Uterus (tissue), 4 donors: Measurements from ENCODE around the gene MLLT10. TPM values are rescaled to one million over a fixed set of nuclear protein-coding genes. Genes with fewer than 3 reads are reported as not detected.

Experiments
- DNase-seq, 2 donors: peaks; one replicate each; pipeline ENCODE4 v3.0.0-alpha.2; 2019 to 2020
- H3K27ac ChIP-seq, 2 donors: fragments of 200-600 bp; sonication (generic); 1 replicate in 1 of 2; 2 replicates in 1 of 2; pipeline ENCODE4 v1.5.1; 2016 to 2018
- H3K27me3 ChIP-seq, 2 donors: fragments of 200-600 bp; sonication (generic); one replicate each; pipeline ENCODE4 v1.5.1; 2018 to 2019; ENCODE audit warnings: control low read depth in 1 of 2
- H3K36me3 ChIP-seq, 2 donors: fragments of 200-600 bp; sonication (generic); one replicate each; pipeline ENCODE4 v1.5.1; 2019; ENCODE audit warnings: control low read depth in 1 of 2
- H3K4me1 ChIP-seq, 2 donors: fragments of 200-600 bp; sonication (generic); one replicate each; pipeline ENCODE4 v1.5.1; 2018 to 2019; ENCODE audit warnings: control low read depth in 1 of 2
- H3K4me3 ChIP-seq, 2 donors: fragments of 200-600 bp; sonication (generic); 1 replicate in 1 of 2; 2 replicates in 1 of 2; pipeline ENCODE4 v1.5.1; 2018 to 2019; ENCODE audit warnings: mild to moderate bottlenecking in 1 of 2
- H3K9me3 ChIP-seq, 2 donors: fragments of 200-600 bp; sonication (generic); one replicate each; pipeline ENCODE4 v1.5.1; 2019; ENCODE audit warnings: control low read depth in 1 of 2
- POLR2A ChIP-seq, 2 donors: fragments of 450-650 bp; IDR thresholded peaks; one replicate each; pipeline ENCODE4 v1.6.1; 2016; ENCODE audit warnings: antibody characterized with exemption in 2 of 2, mild to moderate bottlenecking in 1 of 2, moderate library complexity in 1 of 2
- intact Hi-C: fragments of 100-400 bp; cut with DNase I; formaldehyde crosslinking; loops from one replicate; pipeline ENCODE4 v1.15.1; 2023; ENCODE audit warnings: low total_unique reads
- total RNA-seq, 4 donors: library from RNA; depleted of rRNA in 3 of 4; stranded (reverse); fragments of >200 nt in 3 of 4; gene quantifications; one replicate each; pipeline versions ENCODE4 v1.1.0 to v1.2.4, GENCODE V29; 2014 to 2023
- TF ChIP-seq, protein P1 (sequence below), 4 experiments: fragments of 200-600 bp in 2 of 4; fragments of 450-650 bp in 2 of 4; sonication (generic) in 2 of 4; IDR thresholded peaks; one replicate each; pipeline ENCODE4 v1.5.1; 2016 to 2019; ENCODE audit warnings: antibody characterized with exemption in 4 of 4, mild to moderate bottlenecking in 2 of 4, moderate library complexity in 1 of 4
- donor health status: DM: yes; HTN: yes; CAD: no.

The MLLT10 gene
- total RNA-seq, 4 donors from 2014 or later: 34.1 to 71.2 (median 59.8) TPM

DNA sequence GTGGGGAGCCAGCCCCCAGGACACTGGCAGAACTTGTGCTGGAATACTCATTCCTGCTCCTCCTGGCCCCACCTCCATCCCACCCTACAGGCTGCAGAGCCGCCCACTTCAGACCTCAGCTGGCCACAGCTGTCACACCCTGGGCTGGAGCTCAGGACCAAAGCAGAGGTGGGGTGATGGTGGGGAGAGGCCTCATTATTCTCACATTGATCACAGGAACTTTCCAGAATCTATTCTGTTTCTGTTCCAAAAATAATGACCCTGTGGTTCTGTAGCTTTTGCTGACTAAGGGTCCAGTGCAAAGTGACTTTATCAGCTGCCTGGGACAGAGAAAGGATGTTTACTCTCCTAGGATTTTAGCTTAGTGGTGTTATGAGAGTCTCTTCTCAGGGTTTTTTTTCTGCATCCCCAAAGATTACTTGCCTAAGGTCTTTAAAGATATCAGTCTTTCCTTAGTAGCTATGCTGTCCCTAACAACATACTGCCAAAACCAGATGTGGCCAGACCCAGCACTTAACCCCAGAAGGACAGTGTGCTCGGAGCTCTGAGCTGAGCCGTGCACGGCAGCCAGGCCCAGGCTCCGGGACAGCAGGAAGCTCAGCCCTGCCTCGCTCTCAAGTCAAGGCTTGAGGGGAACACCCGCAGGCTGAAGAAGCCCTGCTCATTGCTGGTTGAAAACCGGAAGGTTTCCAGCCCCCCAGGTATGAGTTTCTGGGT lies 223.3 kb downstream of the MLLT10 start:
- DNase-seq: no peak
- Histone ChIP-seq H3K27ac (no peak overlapping the region), H3K36me3 (no peaks in the 10 kb centered on the region), H3K27me3 (no peaks in the 10 kb centered on the region), H3K4me1 (no peaks in the 10 kb centered on the region), H3K4me3 (no peak overlapping the region), H3K9me3 (no peaks in the 10 kb centered on the region)
- intact Hi-C loops: no loop called here
- TF ChIP-seq POLR2A (IDR thresholded peaks at IDR 0.05): no peak
- TF ChIP-seq, protein P1, sequence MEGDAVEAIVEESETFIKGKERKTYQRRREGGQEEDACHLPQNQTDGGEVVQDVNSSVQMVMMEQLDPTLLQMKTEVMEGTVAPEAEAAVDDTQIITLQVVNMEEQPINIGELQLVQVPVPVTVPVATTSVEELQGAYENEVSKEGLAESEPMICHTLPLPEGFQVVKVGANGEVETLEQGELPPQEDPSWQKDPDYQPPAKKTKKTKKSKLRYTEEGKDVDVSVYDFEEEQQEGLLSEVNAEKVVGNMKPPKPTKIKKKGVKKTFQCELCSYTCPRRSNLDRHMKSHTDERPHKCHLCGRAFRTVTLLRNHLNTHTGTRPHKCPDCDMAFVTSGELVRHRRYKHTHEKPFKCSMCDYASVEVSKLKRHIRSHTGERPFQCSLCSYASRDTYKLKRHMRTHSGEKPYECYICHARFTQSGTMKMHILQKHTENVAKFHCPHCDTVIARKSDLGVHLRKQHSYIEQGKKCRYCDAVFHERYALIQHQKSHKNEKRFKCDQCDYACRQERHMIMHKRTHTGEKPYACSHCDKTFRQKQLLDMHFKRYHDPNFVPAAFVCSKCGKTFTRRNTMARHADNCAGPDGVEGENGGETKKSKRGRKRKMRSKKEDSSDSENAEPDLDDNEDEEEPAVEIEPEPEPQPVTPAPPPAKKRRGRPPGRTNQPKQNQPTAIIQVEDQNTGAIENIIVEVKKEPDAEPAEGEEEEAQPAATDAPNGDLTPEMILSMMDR (IDR thresholded peaks at IDR 0.05): no peak

GRCh38 chr10:21758239-21758638 lies 224.2 kb downstream of the MLLT10 start:
- H3K27me3 ChIP-seq: no peaks in the 10 kb centered on the region
- H3K36me3 ChIP-seq: no peaks in the 10 kb centered on the region
- intact Hi-C loops: no loop called here
- no peak for DNase-seq
- H3K4me1 ChIP-seq: no peaks in the 10 kb centered on the region
- H3K9me3 ChIP-seq: no peaks in the 10 kb centered on the region
- H3K27ac ChIP-seq: no peak overlapping the region
- TF ChIP-seq, protein P1 (IDR thresholded peaks at IDR 0.05): no peak
- H3K4me3 ChIP-seq: no peak overlapping the region

GRCh38 chr10:21758696-21759095 lies 224.7 kb downstream of the MLLT10 start:
- no peak for DNase-seq
- Histone ChIP-seq H3K27me3 (no peaks in the 10 kb centered on the region), H3K4me3 (no peak overlapping the region), H3K4me1 (no peaks in the 10 kb centered on the region), H3K27ac (no peak overlapping the region), H3K9me3 (no peaks in the 10 kb centered on the region), H3K36me3 (no peaks in the 10 kb centered on the region)
- intact Hi-C loops: no loop called here
- TF ChIP-seq POLR2A (IDR thresholded peaks at IDR 0.05): no peak
- TF ChIP-seq, protein P1 (IDR thresholded peaks at IDR 0.05): no peak

- Histone ChIP-seq H3K4me3 (no peak overlapping the region), H3K36me3 (no peaks in the 10 kb centered on the region), H3K9me3 (no peaks in the 10 kb centered on the region), H3K27me3 (no peaks in the 10 kb centered on the region), H3K4me1 (no peaks in the 10 kb centered on the region), H3K27ac (no peak overlapping the region)
- intact Hi-C loops: no loop called here
- DNase-seq: no peak
- no peak for TF ChIP-seq POLR2A (IDR thresholded peaks at IDR 0.05)
- TF ChIP-seq, protein P1 (IDR thresholded peaks at IDR 0.05): no peak
Measured at GRCh38 chr10:21759232-21759631, 225.2 kb downstream of the MLLT10 start.

DNA sequence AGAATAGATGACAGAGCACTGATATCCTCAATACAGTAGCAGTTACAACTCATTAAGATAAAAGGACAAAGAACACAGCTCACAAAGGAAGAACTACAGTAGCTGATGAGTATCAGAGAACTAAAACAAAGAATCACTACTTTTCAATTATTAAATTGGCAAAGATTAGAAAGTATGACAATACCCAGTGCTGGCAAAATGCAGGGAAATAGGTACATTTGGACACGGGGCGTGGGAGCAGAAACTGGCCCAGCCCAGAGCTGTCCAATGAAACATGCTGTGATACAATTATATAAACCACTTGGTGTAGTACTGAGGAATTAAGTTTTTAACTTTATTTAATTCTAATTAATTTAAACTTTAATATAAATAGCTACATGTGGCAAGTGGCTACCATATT lies 226.3 kb downstream of the MLLT10 start:
- intact Hi-C loops: no loop called here
- TF ChIP-seq, protein P1 (IDR thresholded peaks at IDR 0.05): no peak
- TF ChIP-seq POLR2A (IDR thresholded peaks at IDR 0.05): no peak
- no peak overlapping the region for H3K27ac ChIP-seq
- H3K27me3 ChIP-seq: no peaks in the 10 kb centered on the region
- no peak for DNase-seq
- H3K9me3 ChIP-seq: no peaks in the 10 kb centered on the region
- H3K36me3 ChIP-seq: no peaks in the 10 kb centered on the region
- H3K4me3 ChIP-seq: no peak overlapping the region
- H3K4me1 ChIP-seq: no peaks in the 10 kb centered on the region
